ENCODE results near the gene TRPM6.

TRPM6 gene

GRCh38 chr9:74770508-74771261, 117.0 kb downstream of the TRPM6 start:
- no peak for DNase-seq

GRCh38 chr9:74765481-74765971, 122.2 kb downstream of the TRPM6 start:
- no peak for DNase-seq

GRCh38 chr9:74762950-74763349, 124.8 kb downstream of the TRPM6 start:
- no peak for DNase-seq

GRCh38 chr9:74760031-74760700, 127.6 kb downstream of the TRPM6 start:
- no peak for DNase-seq

GRCh38 chr9:74755999-74756398, 131.7 kb downstream of the TRPM6 start:
- DNase-seq = no peak

- DNase-seq = no peak
Measured at GRCh38 chr9:74755355-74755754, 132.4 kb downstream of the TRPM6 start.

- no peak for DNase-seq
Measured at GRCh38 chr9:74753650-74754049, 134.1 kb downstream of the TRPM6 start.

- no peak for DNase-seq
Measured at GRCh38 chr9:74748966-74749365, 138.8 kb downstream of the TRPM6 start.

- no peak for DNase-seq
Measured at GRCh38 chr9:74742792-74743730, 144.7 kb downstream of the TRPM6 start.

- DNase-seq = peak; percentile 26
Measured at GRCh38 chr9:74742191-74742790, 145.4 kb downstream of the TRPM6 start.

GRCh38 chr9:74736646-74737045, 151.1 kb downstream of the TRPM6 start:
- DNase-seq = no peak

GRCh38 chr9:74735761-74736160, 152.0 kb downstream of the TRPM6 start:
- DNase-seq = no peak

- no peak for DNase-seq
Measured at GRCh38 chr9:74729136-74729695, 158.5 kb downstream of the TRPM6 start.

GRCh38 chr9:74728176-74728575, 159.5 kb downstream of the TRPM6 start:
- DNase-seq = no peak

GRCh38 chr9:74726581-74726980, 161.1 kb downstream of the TRPM6 start:
- no peak for DNase-seq

- DNase-seq = no peak
Measured at GRCh38 chr9:74724317-74724716, 163.4 kb downstream of the TRPM6 start.

GRCh38 chr9:74721696-74722660, 165.7 kb downstream of the TRPM6 start:
- DNase-seq = no peak

- no peak for DNase-seq
Measured at GRCh38 chr9:74719306-74719705, 168.4 kb downstream of the TRPM6 start.

GRCh38 chr9:74718709-74719108, 169.0 kb downstream of the TRPM6 start:
- no peak for DNase-seq

GRCh38 chr9:74711341-74711740, 176.4 kb downstream of the TRPM6 start:
- no peak for DNase-seq

- DNase-seq = no peak
Measured at GRCh38 chr9:74697535-74697934, 190.2 kb downstream of the TRPM6 start.

All from NCI-H1105 (cell line).